22Rv1 (cell line): ENCODE results near the gene NRXN3.

Experiments
- CTCF ChIP-seq: fragments of 450-650 bp; IDR thresholded peaks from 2 replicates; pipeline ENCODE4 v1.5.1; 2017; ENCODE audit warnings: mild to moderate bottlenecking
- ZFX ChIP-seq: fragments of 450-650 bp; IDR thresholded peaks from 2 replicates; pipeline ENCODE4 v1.6.1; 2017; ENCODE audit warnings: antibody characterized with exemption, borderline replicate concordance

- TF ChIP-seq CTCF = no peak
- TF ChIP-seq ZFX = no peak
Observed at GRCh38 chr14:79802093-79802492, 1631.9 kb downstream of the NRXN3 start.
